ENCODE results near the gene CAPN5. TPM values are rescaled to one million over a fixed set of nuclear protein-coding genes. Genes with fewer than 3 reads are reported as not detected.

The CAPN5 gene
- total RNA-seq, 1 donor from 2014 or later: 7.4 TPM

- Histone ChIP-seq H3K9ac (no peak overlapping the region), H3K79me2 (ENCODE audit: low read depth) (no peaks in the 10 kb centered on the region), H3K4me2 (no peak overlapping the region), H3K9me3 (ENCODE audit: low read depth) (no peaks in the 10 kb centered on the region), H4K20me1 (ENCODE audit: low read depth) (no peaks in the 10 kb centered on the region), H3K4me3 (no peak overlapping the region), H3K36me3 (no peaks in the 10 kb centered on the region), H2AFZ (replicated peaks) (no peak overlapping the region), H3K27ac (no peak overlapping the region), H3K27me3 (no peaks in the 10 kb centered on the region), H3K4me1 (peaks cover 4% of the 10 kb centered on the region), H3F3A (ENCODE audit: low read depth) (no peaks in the 10 kb centered on the region)
- no peaks in the 10 kb centered on the region for H3K9me3 Mint-ChIP-seq
- TF ChIP-seq EZH2phosphoT487 (IDR thresholded peaks at IDR 0.05): no peak
- no peak for TF ChIP-seq EZH2 (IDR thresholded peaks at IDR 0.05)
- TF ChIP-seq, protein P1, sequence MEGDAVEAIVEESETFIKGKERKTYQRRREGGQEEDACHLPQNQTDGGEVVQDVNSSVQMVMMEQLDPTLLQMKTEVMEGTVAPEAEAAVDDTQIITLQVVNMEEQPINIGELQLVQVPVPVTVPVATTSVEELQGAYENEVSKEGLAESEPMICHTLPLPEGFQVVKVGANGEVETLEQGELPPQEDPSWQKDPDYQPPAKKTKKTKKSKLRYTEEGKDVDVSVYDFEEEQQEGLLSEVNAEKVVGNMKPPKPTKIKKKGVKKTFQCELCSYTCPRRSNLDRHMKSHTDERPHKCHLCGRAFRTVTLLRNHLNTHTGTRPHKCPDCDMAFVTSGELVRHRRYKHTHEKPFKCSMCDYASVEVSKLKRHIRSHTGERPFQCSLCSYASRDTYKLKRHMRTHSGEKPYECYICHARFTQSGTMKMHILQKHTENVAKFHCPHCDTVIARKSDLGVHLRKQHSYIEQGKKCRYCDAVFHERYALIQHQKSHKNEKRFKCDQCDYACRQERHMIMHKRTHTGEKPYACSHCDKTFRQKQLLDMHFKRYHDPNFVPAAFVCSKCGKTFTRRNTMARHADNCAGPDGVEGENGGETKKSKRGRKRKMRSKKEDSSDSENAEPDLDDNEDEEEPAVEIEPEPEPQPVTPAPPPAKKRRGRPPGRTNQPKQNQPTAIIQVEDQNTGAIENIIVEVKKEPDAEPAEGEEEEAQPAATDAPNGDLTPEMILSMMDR (IDR thresholded peaks at IDR 0.05): no peak
- no peaks in the 10 kb centered on the region for H3K36me3 Mint-ChIP-seq
- H3K27ac Mint-ChIP-seq: peak overlapping the region; percentile 81
- DNase-seq (ENCODE audit: low spot score): no peak
- H3K27me3 Mint-ChIP-seq (ENCODE audit: insufficient read depth, low read depth): peaks cover 9% of the 10 kb centered on the region
- peaks cover 12% of the 10 kb centered on the region for H3K4me1 Mint-ChIP-seq
- H3K4me3 Mint-ChIP-seq: no peak overlapping the region
Observed at GRCh38 chr11:77111946-77112345, 45.2 kb downstream of the CAPN5 start.

DNA sequence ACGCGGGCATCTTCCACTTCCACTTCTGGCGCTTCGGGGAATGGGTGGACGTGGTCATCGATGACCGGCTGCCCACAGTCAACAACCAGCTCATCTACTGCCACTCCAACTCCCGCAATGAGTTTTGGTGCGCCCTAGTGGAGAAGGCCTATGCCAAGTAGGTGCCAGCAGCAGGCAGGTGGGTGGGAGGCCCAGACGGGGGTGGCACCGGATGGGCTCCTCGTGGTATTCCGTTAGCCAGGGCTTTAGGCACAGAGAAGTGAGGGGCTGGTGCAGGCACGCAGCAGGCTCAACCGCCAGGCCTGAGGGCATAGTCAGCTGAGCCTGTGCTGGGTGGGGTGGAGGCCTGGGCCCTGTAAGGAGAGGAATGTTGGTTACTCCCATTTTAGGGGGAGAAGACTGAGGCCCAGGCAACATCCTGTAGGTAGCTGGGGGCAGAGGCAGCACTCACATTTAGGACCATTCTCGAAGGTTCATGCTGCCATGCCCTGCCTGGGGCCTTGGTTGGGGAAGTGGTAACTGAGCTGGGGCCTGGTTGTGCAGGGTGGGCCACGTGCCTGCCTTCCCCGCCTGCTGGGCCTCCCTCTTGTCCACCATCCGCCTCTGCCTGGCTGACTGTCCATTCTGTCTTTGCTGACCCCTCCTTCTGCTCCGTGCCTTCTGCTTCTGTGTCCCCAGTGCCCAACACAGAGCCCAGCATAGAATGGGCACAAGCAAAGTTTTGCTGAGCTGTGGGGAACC, 46.0 kb downstream of the CAPN5 start:
- Mint-ChIP-seq H3K9me3 (no peaks in the 10 kb centered on the region), H3K4me1 (peaks cover 20% of the 10 kb centered on the region), H3K36me3 (no peaks in the 10 kb centered on the region), H3K27me3 (ENCODE audit: insufficient read depth, low read depth) (peaks cover 9% of the 10 kb centered on the region), H3K4me3 (no peak overlapping the region), H3K27ac (no peak overlapping the region)
- H4K20me1 ChIP-seq (ENCODE audit: low read depth): no peaks in the 10 kb centered on the region
- no peaks in the 10 kb centered on the region for H3K27me3 ChIP-seq
- peak overlapping the region; percentile 63 for H2AFZ ChIP-seq (replicated peaks)
- no peaks in the 10 kb centered on the region for H3K79me2 ChIP-seq (ENCODE audit: low read depth)
- no peaks in the 10 kb centered on the region for H3K9me3 ChIP-seq (ENCODE audit: low read depth)
- no peak overlapping the region for H3K9ac ChIP-seq
- no peaks in the 10 kb centered on the region for H3K36me3 ChIP-seq
- H3F3A ChIP-seq (ENCODE audit: low read depth): no peaks in the 10 kb centered on the region
- no peak overlapping the region for H3K27ac ChIP-seq
- no peak for DNase-seq (ENCODE audit: low spot score)
- no peak overlapping the region for H3K4me2 ChIP-seq
- H3K4me3 ChIP-seq: no peak overlapping the region
- no peak for TF ChIP-seq EZH2 (IDR thresholded peaks at IDR 0.05)
- TF ChIP-seq, protein P1 (IDR thresholded peaks at IDR 0.05): no peak
- TF ChIP-seq EZH2phosphoT487 (IDR thresholded peaks at IDR 0.05): no peak
- peaks cover 4% of the 10 kb centered on the region for H3K4me1 ChIP-seq

DNA sequence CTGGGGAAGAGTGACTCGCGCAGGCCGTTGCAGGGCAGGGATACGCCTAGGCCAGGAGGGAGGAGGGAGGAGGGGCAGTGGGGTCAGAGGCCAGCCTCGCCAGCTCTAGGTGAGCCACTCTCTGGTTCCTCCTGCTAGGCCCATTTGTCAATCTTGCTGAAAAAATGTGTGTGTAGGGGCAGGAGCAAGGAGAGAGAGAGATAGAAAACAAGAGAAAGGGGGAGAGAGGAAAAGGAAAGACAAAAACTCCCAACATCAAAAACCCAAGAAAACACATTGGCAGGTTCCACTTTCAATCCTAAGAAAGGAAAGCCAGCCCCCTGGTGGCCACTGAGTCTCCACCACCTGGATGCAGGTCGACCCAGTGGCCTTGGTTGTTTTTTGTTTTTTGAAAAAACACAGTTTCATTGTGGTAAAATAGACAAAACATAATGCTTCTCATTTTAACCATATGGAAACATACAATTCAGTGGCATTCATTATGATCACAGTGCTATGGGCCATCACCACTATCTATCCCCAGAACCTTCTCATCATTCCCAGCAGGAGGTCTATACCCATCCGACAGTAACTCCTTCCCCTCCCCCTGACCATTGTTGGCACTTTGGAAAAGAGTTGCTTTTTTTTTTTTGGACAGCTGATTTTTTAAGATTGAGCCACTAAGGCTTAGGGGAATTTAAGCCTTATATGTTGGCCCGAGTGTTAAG, 46.8 kb downstream of the CAPN5 start:
- H3K27ac ChIP-seq: no peak overlapping the region
- H2AFZ ChIP-seq (replicated peaks): peak overlapping the region; percentile 63
- peak; percentile 70 for DNase-seq (ENCODE audit: low spot score)
- H3K79me2 ChIP-seq (ENCODE audit: low read depth): no peaks in the 10 kb centered on the region
- Mint-ChIP-seq H3K4me3 (no peak overlapping the region), H3K4me1 (peaks cover 22% of the 10 kb centered on the region), H3K36me3 (no peaks in the 10 kb centered on the region), H3K27me3 (ENCODE audit: insufficient read depth, low read depth) (peaks cover 9% of the 10 kb centered on the region), H3K9me3 (no peaks in the 10 kb centered on the region), H3K27ac (no peak overlapping the region)
- no peak overlapping the region for H3K9ac ChIP-seq
- H3K27me3 ChIP-seq: no peaks in the 10 kb centered on the region
- H3K9me3 ChIP-seq (ENCODE audit: low read depth): no peaks in the 10 kb centered on the region
- H3K36me3 ChIP-seq: no peaks in the 10 kb centered on the region
- H3K4me3 ChIP-seq: no peak overlapping the region
- H3F3A ChIP-seq (ENCODE audit: low read depth): no peaks in the 10 kb centered on the region
- TF ChIP-seq EZH2phosphoT487 (IDR thresholded peaks at IDR 0.05): no peak
- TF ChIP-seq EZH2 (IDR thresholded peaks at IDR 0.05): no peak
- TF ChIP-seq, protein P1 (IDR thresholded peaks at IDR 0.05): peak; percentile 76
- no peak overlapping the region for H3K4me2 ChIP-seq
- peaks cover 4% of the 10 kb centered on the region for H3K4me1 ChIP-seq
- no peaks in the 10 kb centered on the region for H4K20me1 ChIP-seq (ENCODE audit: low read depth)

Data from neural progenitor cell (in vitro differentiated cells).